Mucosa of descending colon (tissue), 3 donors: ENCODE measurements around the gene TNFSF11. TPM values are rescaled to one million over a fixed set of nuclear protein-coding genes. Genes with fewer than 3 reads are reported as not detected.

ENCODE experiments used
- ATAC-seq: fragments of 200-7000 bp; cut with Tn5 transposase; one replicate; pipeline ENCODE4 v1.9.1; 2020; ENCODE audit warnings: mild to moderate bottlenecking, moderate library complexity
- DNase-seq, 3 donors: peaks; one replicate each; pipeline ENCODE4 v3.0.0-alpha.2; 2020
- H3K36me3 ChIP-seq: fragments of 200-600 bp; one replicate; pipeline ENCODE4 v1.8.0; 2021; ENCODE audit warnings: low read depth, mild to moderate bottlenecking
- H3K4me1 ChIP-seq: fragments of 200-600 bp; one replicate; pipeline ENCODE4 v1.8.0; 2021; ENCODE audit warnings: low read depth, mild to moderate bottlenecking
- H3K4me3 ChIP-seq: fragments of 200-600 bp; one replicate; pipeline ENCODE4 v1.8.0; 2021; ENCODE audit warnings: mild to moderate bottlenecking
- H3K9me3 ChIP-seq: fragments of 200-600 bp; one replicate; pipeline ENCODE4 v1.8.0; 2021; ENCODE audit warnings: mild to moderate bottlenecking
- intact Hi-C, 2 donors: fragments of 100-400 bp; cut with DNase I in 1 of 2; cut with micrococcal nuclease in 1 of 2; formaldehyde crosslinking; loops; one replicate each; pipeline versions ENCODE4 v1.11.0 to v1.11.1; 2022; cut with DNase I, micrococcal nuclease
- total RNA-seq, 3 donors: library from RNA; stranded (reverse); fragmentation: NEBNext Ultra II Directional in 2 of 3; extraction: Animal tissue kit (Norgen Biotek cat#: 25700) in 2 of 3; gene quantifications; one replicate each; pipeline versions ENCODE4 v1.2.1 to v1.2.4, GENCODE V29; 2021 to 2023
- TF ChIP-seq, protein P1 (sequence below): fragments of 200-600 bp; IDR thresholded peaks from one replicate; pipeline ENCODE4 v1.8.0; 2022; ENCODE audit warnings: antibody characterized with exemption, mild to moderate bottlenecking
- donor health status: DM: no; HTN: no; CAD: no; lungs with moderate emphysema.
- donor health status: DM: no; HTN: no; CAD: no.
- donor health status: DM: no; HTN: yes; CAD: no.

The TNFSF11 gene
- total RNA-seq, 3 donors from 2014 or later = 0.13 to 0.89 (median 0.38) TPM

DNA sequence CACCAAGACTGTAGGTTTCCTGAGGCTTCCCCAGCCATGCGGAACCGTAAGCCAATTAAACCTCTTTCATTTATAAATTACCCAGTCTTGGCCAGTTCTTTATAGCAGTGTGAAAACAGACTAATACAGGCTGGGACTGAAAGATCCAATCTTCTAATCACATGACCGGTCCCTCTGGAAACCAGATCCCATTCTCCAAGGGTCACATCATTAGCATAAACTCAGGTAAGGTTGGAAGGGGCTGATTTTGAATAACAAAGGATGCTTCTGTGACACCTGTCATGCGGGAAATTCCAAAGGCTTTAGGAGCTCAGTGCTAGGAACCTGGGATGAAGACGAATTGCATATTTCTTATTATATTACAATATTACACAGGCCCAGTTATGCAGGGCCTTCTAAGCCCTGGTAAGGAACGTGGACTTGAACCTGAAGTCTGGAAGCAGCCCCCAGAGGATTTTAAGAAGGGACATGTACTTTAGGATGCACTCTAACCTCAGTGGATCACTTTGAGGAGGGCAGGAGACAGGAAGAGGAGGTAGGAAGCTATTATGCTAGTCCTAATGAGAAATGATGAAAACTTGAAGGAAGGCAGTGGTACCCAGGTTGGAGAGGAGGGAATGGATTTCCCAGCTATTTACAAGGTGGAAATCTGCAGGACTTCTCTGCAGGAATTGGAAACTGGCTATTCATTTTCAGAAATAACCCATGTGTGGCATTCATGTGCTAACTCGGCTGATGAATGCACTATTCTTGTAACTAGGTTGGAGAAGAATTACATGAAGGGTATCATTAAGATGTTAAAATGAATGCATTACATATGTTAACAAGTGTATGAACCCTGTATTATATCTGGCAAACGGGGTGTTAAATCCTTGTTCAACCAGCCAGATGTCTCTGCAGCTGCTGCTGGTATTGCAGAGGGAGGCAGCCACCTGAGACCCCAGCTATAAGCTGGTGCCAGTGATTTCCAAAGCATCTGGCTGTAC lies 19.3 kb downstream of the TNFSF11 start:
- H3K4me1 ChIP-seq = no peaks in the 10 kb centered on the region
- TF ChIP-seq, protein P1, sequence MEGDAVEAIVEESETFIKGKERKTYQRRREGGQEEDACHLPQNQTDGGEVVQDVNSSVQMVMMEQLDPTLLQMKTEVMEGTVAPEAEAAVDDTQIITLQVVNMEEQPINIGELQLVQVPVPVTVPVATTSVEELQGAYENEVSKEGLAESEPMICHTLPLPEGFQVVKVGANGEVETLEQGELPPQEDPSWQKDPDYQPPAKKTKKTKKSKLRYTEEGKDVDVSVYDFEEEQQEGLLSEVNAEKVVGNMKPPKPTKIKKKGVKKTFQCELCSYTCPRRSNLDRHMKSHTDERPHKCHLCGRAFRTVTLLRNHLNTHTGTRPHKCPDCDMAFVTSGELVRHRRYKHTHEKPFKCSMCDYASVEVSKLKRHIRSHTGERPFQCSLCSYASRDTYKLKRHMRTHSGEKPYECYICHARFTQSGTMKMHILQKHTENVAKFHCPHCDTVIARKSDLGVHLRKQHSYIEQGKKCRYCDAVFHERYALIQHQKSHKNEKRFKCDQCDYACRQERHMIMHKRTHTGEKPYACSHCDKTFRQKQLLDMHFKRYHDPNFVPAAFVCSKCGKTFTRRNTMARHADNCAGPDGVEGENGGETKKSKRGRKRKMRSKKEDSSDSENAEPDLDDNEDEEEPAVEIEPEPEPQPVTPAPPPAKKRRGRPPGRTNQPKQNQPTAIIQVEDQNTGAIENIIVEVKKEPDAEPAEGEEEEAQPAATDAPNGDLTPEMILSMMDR = no peak
- no peaks in the 10 kb centered on the region for H3K36me3 ChIP-seq
- no peaks in the 10 kb centered on the region for H3K9me3 ChIP-seq
- no peak overlapping the region for H3K4me3 ChIP-seq
- DNase-seq (no peak), ATAC-seq (no peak)
- intact Hi-C loops = no loop called here

DNA sequence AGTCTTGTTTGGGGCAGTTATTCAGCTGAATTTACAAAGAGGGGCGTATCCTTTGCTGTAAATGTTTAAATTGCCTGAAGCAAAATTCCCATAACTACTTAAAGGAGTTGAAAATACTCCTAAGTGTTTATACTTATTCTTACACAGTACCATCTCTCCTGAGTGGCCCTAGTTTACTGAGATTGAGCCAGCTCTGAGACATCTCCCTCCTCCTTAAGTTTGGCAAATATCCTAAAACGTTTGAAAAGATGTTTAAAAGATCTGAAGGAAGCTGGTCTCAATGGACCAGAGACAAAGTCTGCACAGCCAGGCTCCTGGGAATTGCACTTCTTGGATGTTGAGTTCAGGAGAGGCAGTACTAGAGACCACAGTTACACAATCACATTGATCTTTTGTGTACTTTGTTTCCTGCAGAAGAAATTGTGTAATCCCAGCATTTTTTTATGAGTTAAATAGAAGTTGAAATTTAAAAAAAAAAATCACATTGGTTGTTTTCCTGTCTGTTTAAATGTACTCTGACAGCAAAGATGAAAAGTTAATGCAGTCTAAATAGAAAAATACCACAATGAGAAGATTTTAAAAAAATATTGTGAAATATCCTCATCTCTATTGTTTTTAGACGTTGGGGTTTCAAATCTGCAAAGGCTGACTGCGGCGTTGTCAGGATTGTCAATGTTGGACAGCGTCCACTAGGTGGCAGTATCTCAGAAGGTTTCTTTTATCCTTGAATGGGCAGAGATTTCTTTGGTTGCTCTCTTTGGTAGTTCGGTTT lies 20.7 kb downstream of the TNFSF11 start:
- TF ChIP-seq, protein P1 = peak; percentile 62
- Histone ChIP-seq H3K4me3 (no peak overlapping the region), H3K9me3 (no peaks in the 10 kb centered on the region), H3K4me1 (no peaks in the 10 kb centered on the region), H3K36me3 (no peaks in the 10 kb centered on the region)
- peak in 1 of 3 donors; percentile 67 for DNase-seq
- intact Hi-C loops = no loop called here
- ATAC-seq = peak; percentile 88

DNA sequence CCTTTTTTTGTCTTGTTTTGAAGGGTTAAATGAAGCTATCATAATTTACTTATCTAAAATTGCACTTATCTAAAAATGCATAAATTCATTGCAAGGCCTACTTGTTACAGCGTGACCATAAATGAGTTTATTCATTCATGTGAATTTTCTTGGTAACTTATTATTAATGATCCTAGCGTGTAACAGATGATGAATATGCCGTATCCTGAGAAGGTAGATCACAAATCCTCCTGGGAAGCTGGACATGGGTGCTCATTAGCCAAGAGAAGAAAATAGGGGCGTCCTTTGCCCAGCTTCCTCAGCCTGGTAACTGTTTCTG lies 21.3 kb downstream of the TNFSF11 start:
- TF ChIP-seq, protein P1 = no peak
- no peak for ATAC-seq
- Histone ChIP-seq H3K36me3 (no peaks in the 10 kb centered on the region), H3K9me3 (no peaks in the 10 kb centered on the region), H3K4me3 (no peak overlapping the region), H3K4me1 (no peaks in the 10 kb centered on the region)
- no peak for DNase-seq
- intact Hi-C loops = no loop called here

DNA sequence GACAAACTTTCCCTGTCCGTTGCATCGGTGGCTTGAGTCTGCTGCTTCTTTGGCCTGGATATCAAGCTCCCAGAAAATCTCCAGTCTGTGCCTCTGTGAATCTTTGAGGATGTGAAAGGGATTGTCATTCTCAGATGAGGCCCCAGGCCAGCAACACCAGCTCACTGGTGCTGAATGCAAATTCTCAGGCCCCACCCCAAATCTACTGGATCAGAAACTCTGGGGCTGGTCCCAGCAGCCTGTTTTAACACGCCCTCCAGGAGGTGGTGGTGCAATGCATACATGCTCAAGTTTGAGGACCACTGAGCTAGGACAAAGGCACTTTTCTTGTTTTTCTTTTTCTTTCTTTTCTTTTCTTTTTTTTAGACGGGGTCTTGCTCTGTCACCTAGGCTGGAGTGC lies 23.6 kb downstream of the TNFSF11 start:
- Histone ChIP-seq H3K9me3 (no peaks in the 10 kb centered on the region), H3K4me3 (no peak overlapping the region), H3K36me3 (no peaks in the 10 kb centered on the region), H3K4me1 (no peaks in the 10 kb centered on the region)
- intact Hi-C loops = no loop called here
- TF ChIP-seq, protein P1 = no peak
- ATAC-seq (no peak), DNase-seq (no peak)

DNA sequence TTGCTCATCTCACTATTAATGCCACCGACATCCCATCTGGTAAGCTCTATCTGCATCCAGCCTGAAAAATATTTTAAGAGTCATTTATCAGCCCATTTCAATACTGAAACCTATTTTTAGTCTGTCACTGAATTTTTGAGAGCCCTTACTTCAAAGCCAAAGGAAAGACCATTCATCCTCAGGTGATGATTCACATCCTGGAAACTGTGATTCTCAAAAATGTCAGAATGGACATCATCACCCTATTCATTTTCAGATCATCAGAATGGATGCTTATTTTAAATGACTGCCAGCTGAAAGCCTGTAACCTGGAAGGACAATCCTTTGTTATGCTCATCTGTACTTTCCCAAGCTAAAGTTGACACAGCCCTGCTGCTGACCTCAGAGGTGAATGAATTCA lies 27.0 kb downstream of the TNFSF11 start:
- intact Hi-C loops = no loop called here

More for the DNA sequence above, 27.0 kb downstream of the TNFSF11 start:
- no peak overlapping the region for H3K4me3 ChIP-seq
- DNase-seq (no peak), ATAC-seq (no peak)
- H3K36me3 ChIP-seq = no peaks in the 10 kb centered on the region
- H3K9me3 ChIP-seq = no peaks in the 10 kb centered on the region
- TF ChIP-seq, protein P1 = no peak
- H3K4me1 ChIP-seq = no peaks in the 10 kb centered on the region
